Esophagus muscularis mucosa (tissue), 4 donors: ENCODE measurements around the gene CTIF.

Source experiments
- EP300 ChIP-seq: sonication (generic); formaldehyde crosslinking; IDR thresholded peaks from one replicate; pipeline ENCODE4 v1.6.1; 2017; ENCODE audit warnings: antibody characterized with exemption
- POLR2A ChIP-seq: fragments of 450-650 bp; IDR thresholded peaks from one replicate; pipeline ENCODE4 v1.6.1; 2017; ENCODE audit warnings: antibody characterized with exemption, moderate library complexity, mild to moderate bottlenecking, low read depth
- POLR2AphosphoS5 ChIP-seq, 2 donors: sonication (generic); formaldehyde crosslinking; IDR thresholded peaks; one replicate each; pipeline ENCODE4 v1.6.1; 2017; ENCODE audit warnings: antibody characterized with exemption in 2 of 2
- TF ChIP-seq, protein P1 (sequence below), 3 experiments: fragments of 200-600 bp in 2 of 3; fragments of 450-650 bp in 1 of 3; sonication (generic) in 2 of 3; IDR thresholded peaks; one replicate each; pipeline ENCODE4 v1.5.1; 2017 to 2019; ENCODE audit warnings: antibody characterized with exemption in 3 of 3, mild to moderate bottlenecking in 2 of 3, moderate library complexity in 1 of 3

DNA sequence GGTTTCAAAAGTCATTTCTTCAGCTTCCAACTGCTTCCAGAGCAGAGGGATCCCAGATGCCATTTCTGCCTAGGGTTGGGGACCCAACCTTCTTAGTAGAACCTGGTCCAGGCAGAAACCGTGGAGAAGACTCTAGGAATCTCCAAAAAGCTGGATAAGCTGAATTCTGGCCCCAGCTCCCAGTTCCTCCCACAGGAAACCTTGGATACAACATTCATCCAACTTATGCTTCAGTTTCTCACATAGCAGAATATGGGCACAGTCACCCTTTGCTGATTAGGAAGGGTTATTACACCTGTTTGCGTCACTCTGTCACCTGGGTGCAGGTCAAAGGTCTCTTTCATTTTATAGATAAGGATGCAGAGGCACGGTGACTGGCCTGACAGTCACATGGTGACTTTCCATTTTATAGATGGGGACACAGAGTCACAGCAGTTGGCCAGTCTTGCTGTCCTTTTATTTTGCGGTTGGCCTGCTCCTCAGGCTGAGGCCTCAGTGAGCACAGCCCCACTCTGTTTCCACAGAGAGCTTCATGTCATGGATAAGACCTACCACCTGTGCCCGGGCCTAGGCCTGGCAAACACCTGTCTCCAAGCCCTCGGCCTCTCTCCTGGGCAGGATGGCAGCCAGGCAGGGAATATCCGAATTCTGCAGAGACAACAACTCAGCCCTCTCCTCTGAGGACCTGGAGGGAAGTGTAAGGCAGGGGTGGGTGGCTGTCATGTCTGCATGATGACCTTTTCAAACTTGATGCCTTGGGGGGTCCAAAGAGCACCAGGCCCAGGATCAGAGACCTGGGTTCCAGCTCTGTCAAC, 263.1 kb downstream of the CTIF start:
- TF ChIP-seq EP300, result no peak
- TF ChIP-seq, protein P1, sequence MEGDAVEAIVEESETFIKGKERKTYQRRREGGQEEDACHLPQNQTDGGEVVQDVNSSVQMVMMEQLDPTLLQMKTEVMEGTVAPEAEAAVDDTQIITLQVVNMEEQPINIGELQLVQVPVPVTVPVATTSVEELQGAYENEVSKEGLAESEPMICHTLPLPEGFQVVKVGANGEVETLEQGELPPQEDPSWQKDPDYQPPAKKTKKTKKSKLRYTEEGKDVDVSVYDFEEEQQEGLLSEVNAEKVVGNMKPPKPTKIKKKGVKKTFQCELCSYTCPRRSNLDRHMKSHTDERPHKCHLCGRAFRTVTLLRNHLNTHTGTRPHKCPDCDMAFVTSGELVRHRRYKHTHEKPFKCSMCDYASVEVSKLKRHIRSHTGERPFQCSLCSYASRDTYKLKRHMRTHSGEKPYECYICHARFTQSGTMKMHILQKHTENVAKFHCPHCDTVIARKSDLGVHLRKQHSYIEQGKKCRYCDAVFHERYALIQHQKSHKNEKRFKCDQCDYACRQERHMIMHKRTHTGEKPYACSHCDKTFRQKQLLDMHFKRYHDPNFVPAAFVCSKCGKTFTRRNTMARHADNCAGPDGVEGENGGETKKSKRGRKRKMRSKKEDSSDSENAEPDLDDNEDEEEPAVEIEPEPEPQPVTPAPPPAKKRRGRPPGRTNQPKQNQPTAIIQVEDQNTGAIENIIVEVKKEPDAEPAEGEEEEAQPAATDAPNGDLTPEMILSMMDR (IDR thresholded peaks at IDR 0.05), result no peak
- no peak for TF ChIP-seq POLR2A
- no peak for TF ChIP-seq POLR2AphosphoS5 (IDR thresholded peaks at IDR 0.05)
